OCI-LY3 (cell line): Measurements from ENCODE around the gene RAX2.

Experiments
- H2AFZ ChIP-seq: fragments of 200-600, 300-600 bp; shearing (Covaris generic); 2 replicates; pipeline ENCODE4 v1.6.0; 2014; ENCODE audit warnings: antibody characterized with exemption, low read depth, low read length
- H3K27ac ChIP-seq: fragments of 200-600, 300-600 bp; sonication (generic); 2 replicates; pipeline ENCODE4 v1.5.1; 2014; ENCODE audit warnings: mild to moderate bottlenecking, low read length, moderate library complexity, mixed read lengths
- H3K27me3 ChIP-seq: fragments of 200-600, 300-600 bp; sonication (generic); 2 replicates; pipeline ENCODE4 v1.6.1; 2014; ENCODE audit warnings: low read depth, low read length, mixed read lengths
- H3K36me3 ChIP-seq: fragments of 200-600, 300-600 bp; sonication (generic); replicated peaks from 2 replicates; pipeline ENCODE3; 2014; ENCODE audit warnings: low read depth, low read length, mixed read lengths
- H3K4me1 ChIP-seq: fragments of 300-600, 200-600 bp; sonication (generic); 2 replicates; pipeline ENCODE4 v1.6.1; 2014; ENCODE audit warnings: low read length, mixed read lengths
- H3K4me2 ChIP-seq: fragments of 200-600, 300-600 bp; sonication (generic); 2 replicates; pipeline ENCODE4 v1.6.1; 2014; ENCODE audit warnings: low read length, mixed read lengths
- H3K4me3 ChIP-seq: fragments of 300-600, 200-600 bp; sonication (generic); 2 replicates; pipeline ENCODE4 v1.5.1; 2014; ENCODE audit warnings: antibody characterized with exemption, mild to moderate bottlenecking, low read length, moderate library complexity
- H3K79me2 ChIP-seq: fragments of 300-600, 200-600 bp; shearing (Covaris generic); 2 replicates; pipeline ENCODE4 v1.6.1; 2014; ENCODE audit warnings: mild to moderate bottlenecking, low read length, mixed read lengths
- H3K9ac ChIP-seq: fragments of 300-600, 200-600 bp; shearing (Covaris generic); 2 replicates; pipeline ENCODE4 v1.6.0; 2014; ENCODE audit warnings: mild to moderate bottlenecking, low read length, moderate library complexity
- H3K9me3 ChIP-seq: fragments of 200-600, 300-600 bp; shearing (Covaris generic); 2 replicates; pipeline ENCODE4 v1.6.1; 2014; ENCODE audit warnings: low read length, mixed read lengths; ENCODE audit not compliant: insufficient read depth
- H4K20me1 ChIP-seq: fragments of 200-600, 300-600 bp; sonication (generic); 2 replicates; pipeline ENCODE4 v1.6.1; 2016; ENCODE audit warnings: low read length, mixed read lengths; ENCODE audit not compliant: insufficient read depth
- CTCF ChIP-seq: fragments of 200-600, 300-600 bp; sonication (generic); IDR thresholded peaks from 2 replicates; pipeline ENCODE4 v1.5.1; 2014; ENCODE audit warnings: antibody characterized with exemption, low read length, low read depth
- EZH2phosphoT487 ChIP-seq: fragments of 200-600 bp; shearing (Covaris generic); IDR thresholded peaks from 2 replicates; pipeline ENCODE4 v1.6.1; 2018; ENCODE audit warnings: antibody characterized with exemption, mixed run types, low read depth

RAX2 gene

GRCh38 chr19:3752492-3752891 is 19.5 kb downstream of the RAX2 start:
- Histone ChIP-seq H3K36me3 (peaks cover 19% of the 10 kb centered on the region), H3K27me3 (no peaks in the 10 kb centered on the region), H3K27ac (no peak overlapping the region), H3K4me2 (no peak overlapping the region), H4K20me1 (no peaks in the 10 kb centered on the region; the same call in 1 of the 2 replicates), H3K79me2 (peaks cover 7% of the 10 kb centered on the region; the same call in 1 of the 2 replicates), H3K4me3 (no peak overlapping the region), H3K9me3 (no peaks in the 10 kb centered on the region), H3K9ac (no peak overlapping the region), H3K4me1 (no peaks in the 10 kb centered on the region), H2AFZ (no peak overlapping the region)
- TF ChIP-seq CTCF (no peak), EZH2phosphoT487 (no peak)

- Histone ChIP-seq H3K27ac (no peak overlapping the region), H2AFZ (no peak overlapping the region), H3K4me1 (no peaks in the 10 kb centered on the region), H3K36me3 (peaks cover 19% of the 10 kb centered on the region), H4K20me1 (no peaks in the 10 kb centered on the region; the same call in 1 of the 2 replicates), H3K4me3 (no peak overlapping the region), H3K9ac (no peak overlapping the region), H3K79me2 (peaks cover 4% of the 10 kb centered on the region; the same call in 1 of the 2 replicates), H3K27me3 (no peaks in the 10 kb centered on the region), H3K9me3 (no peaks in the 10 kb centered on the region), H3K4me2 (no peak overlapping the region)
- TF ChIP-seq CTCF (no peak), EZH2phosphoT487 (no peak)
Measured at GRCh38 chr19:3751236-3751635, 20.8 kb downstream of the RAX2 start.

GRCh38 chr19:3750211-3750610 is 21.8 kb downstream of the RAX2 start:
- no peak overlapping the region for H3K9ac ChIP-seq
- H3K27ac ChIP-seq: no peak overlapping the region
- no peaks in the 10 kb centered on the region for H3K79me2 ChIP-seq
- no peaks in the 10 kb centered on the region for H3K4me1 ChIP-seq
- H2AFZ ChIP-seq: no peak overlapping the region
- no peaks in the 10 kb centered on the region for H3K9me3 ChIP-seq
- H4K20me1 ChIP-seq: no peaks in the 10 kb centered on the region; the same call in 1 of the 2 replicates
- no peaks in the 10 kb centered on the region for H3K27me3 ChIP-seq
- H3K4me3 ChIP-seq: no peak overlapping the region
- peaks cover 16% of the 10 kb centered on the region for H3K36me3 ChIP-seq
- no peak overlapping the region for H3K4me2 ChIP-seq
- TF ChIP-seq EZH2phosphoT487: no peak
- TF ChIP-seq CTCF: no peak

- Histone ChIP-seq H3K27me3 (no peaks in the 10 kb centered on the region), H3K9ac (no peak overlapping the region), H2AFZ (no peak overlapping the region), H3K9me3 (no peaks in the 10 kb centered on the region), H3K27ac (no peak overlapping the region), H3K4me2 (no peak overlapping the region), H3K4me1 (no peaks in the 10 kb centered on the region), H3K4me3 (no peak overlapping the region), H3K36me3 (peaks cover 16% of the 10 kb centered on the region), H4K20me1 (no peaks in the 10 kb centered on the region; the same call in 1 of the 2 replicates), H3K79me2 (no peaks in the 10 kb centered on the region)
- TF ChIP-seq CTCF (no peak), EZH2phosphoT487 (no peak)
Measured at GRCh38 chr19:3748965-3749364, 23.1 kb downstream of the RAX2 start.
